ENCODE measurements around the gene COL25A1.
"Not testable (repeated sequence)": the region's sequence is repeated elsewhere in the genome, so short reads cannot be mapped to it uniquely, and the experiment has no call there.

COL25A1 gene

DNA sequence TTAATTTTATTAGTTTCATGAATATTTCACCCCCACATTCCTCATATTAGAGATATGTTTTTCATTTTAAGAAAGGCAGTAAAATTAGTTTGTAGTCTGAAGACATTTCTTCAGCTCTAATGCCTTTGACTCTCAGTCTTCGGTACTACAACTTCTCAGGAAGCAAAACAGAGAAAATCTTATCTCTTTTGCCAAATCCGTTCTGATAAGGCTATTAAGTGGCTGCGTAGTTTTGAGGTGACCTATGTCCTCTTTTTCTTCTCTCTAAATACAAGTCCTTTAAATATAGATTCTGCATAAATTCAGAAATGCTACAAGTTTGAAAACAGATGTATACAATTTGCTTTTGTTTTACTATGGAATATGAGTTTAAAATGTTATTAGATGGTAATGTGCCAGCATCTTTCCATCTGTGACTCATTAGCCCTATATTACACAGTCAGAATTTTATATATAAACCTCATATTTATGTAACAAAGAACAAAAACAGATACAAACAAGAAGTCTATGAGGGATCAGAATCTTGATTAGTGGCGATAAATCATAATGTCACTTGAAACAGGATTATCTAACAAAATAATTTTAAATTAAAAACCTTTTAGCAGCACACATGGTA, 358.4 kb downstream of the COL25A1 start:
- DNase-seq = no peak

GRCh38 chr4:108943371-108943770, 359.1 kb downstream of the COL25A1 start:
- no peak for DNase-seq

DNA sequence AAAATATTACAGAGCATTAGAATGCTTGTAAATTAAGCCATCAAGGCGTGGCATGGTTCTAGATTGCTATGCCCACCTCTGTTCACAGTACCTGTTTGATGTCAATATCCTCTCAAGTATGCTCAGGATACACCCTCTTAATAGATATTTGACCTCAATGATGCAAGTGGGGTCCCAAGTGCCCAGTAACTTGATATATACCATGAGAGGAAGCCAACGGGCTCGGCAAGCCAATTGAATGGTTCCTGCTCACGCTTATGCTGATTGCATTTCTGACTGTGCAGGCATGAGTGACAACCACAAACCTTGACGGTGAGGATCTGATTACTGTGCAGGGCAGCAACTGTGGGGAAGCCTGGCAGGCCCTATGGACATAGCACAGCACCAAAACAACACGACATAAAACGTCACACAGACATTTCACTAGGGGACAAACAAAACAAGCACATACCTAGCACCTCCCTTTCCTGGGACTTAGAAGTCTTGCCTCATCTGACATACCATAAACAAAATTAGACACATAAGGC, 360.5 kb downstream of the COL25A1 start:
- no peak for DNase-seq

- no peak for DNase-seq
Measured at GRCh38 chr4:108940634-108941033, 361.8 kb downstream of the COL25A1 start.

DNA sequence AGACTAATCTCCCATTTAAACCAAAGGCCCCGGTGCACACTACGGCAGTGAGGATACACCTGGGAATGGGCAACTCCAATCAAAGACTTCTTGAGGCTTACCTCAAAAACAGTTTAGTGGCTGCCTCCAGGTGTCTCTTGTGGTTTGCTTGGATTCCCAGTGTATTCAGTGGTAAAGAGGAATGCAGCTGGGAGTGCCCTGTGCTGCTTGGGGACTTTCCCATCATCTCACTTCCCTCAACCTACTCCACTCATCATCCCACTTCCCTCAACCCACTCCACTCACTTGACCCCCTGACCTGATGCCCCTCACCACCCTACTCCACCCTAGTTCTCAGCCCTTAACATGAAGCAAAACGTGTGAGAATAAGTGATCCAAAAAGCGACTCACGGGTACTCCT, 362.3 kb downstream of the COL25A1 start:
- DNase-seq = peak in 1 of 3 donors; percentile 1

- no peak for DNase-seq
Measured at GRCh38 chr4:108937066-108937465, 365.4 kb downstream of the COL25A1 start.

- not testable (repeated sequence) for DNase-seq
Measured at GRCh38 chr4:108933925-108934324, 368.5 kb downstream of the COL25A1 start.

DNA sequence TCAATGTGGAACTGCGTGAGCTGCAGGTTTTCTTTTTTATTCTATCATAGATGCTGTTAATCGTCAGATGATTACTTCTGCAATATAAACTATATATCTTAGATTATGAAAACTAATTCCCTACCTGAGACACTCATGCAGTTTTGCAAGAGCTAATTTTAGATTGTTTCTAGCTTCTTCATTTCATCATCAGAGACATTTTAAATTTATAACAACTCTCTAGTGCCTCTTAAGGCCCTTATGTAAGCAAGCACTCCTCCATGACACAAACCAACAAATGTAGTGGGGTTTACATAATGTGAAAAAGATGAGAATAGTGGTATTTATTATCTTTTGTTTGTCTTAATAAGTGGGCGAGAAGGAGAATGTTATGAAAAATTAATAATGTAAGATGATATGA, 369.4 kb downstream of the COL25A1 start:
- no peak for DNase-seq

- no peak for DNase-seq
Measured at GRCh38 chr4:108931926-108932325, 370.5 kb downstream of the COL25A1 start.

DNA sequence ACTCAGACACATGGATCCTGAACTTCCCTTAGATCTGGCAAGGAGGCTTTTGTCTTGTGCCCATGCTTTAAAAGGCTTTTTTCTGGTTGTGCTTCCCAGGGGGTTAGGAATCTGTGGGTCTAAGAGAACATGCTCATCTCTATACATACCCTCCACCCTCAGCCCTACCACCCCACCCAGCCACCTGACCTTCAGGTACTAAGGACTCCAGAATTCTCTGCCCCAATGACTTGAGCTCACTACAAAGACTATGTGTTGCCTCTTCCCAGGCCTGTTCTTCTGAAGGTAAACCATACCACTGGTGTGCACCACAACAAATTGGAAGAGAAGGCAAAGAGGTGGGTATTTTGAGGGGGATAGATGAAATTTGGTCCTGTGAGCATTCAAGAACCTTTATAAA, 372.3 kb downstream of the COL25A1 start:
- no peak for DNase-seq

DNA sequence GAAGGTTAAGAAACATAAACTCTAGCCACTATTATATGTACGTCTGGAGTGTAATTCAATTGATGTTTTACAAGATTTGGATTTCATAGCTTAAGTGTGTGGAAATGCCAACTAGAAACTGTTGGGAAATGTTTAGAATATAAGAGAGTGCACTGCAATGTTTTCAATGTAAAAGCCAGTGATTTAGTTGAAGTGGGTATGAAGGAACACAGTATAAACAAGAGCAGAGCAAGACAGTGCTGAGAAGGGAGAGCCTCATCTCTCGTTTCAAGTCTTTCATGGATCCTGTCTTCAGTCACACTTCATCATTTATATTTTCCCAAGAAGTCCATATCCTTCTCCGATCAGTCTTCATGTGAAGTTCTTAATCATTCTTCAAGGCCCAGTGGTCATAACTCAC, 375.7 kb downstream of the COL25A1 start:
- no peak for DNase-seq

- DNase-seq = peak; percentile 56 to 64 (median 57)
Measured at GRCh38 chr4:108926061-108926460, 376.4 kb downstream of the COL25A1 start.

- DNase-seq = no peak
Measured at GRCh38 chr4:108922191-108922590, 380.3 kb downstream of the COL25A1 start.

DNA sequence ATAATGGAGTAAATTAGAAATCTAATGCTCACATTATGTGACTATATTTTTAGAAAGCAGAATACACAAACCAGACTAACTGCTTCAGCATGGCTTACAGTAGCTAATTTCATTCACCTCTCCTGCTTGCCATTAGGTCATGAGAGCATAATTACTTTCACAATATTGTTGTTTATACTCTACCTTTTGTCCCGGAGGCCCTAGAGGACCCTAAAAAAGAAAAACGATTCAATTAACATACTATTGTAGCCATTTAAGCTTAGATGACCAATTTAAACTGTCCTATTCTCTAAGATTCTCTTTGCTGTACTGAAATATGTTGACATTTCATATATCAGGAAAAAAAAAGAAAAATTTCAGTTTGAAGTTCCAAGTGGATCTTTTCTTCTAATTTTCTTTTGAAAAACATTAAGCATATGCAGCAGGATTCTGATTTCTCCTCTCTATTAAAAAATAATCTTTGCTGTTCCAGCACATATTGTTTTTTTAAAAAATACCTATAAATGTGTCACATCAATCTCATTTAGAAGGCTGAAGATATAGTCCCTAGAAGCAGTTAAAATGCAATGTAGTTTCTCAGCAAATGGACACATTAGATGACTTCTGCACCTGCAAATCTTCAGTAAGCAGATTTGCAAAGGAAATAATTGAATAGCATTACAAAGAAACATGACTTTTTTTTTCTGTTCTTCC, 381.9 kb downstream of the COL25A1 start:
- no peak for DNase-seq

GRCh38 chr4:108919226-108919893, 383.1 kb downstream of the COL25A1 start:
- no peak for DNase-seq

- no peak for DNase-seq
Measured at GRCh38 chr4:108917255-108917654, 385.2 kb downstream of the COL25A1 start.

- no peak for DNase-seq
Measured at GRCh38 chr4:108916638-108917037, 385.8 kb downstream of the COL25A1 start.

DNA sequence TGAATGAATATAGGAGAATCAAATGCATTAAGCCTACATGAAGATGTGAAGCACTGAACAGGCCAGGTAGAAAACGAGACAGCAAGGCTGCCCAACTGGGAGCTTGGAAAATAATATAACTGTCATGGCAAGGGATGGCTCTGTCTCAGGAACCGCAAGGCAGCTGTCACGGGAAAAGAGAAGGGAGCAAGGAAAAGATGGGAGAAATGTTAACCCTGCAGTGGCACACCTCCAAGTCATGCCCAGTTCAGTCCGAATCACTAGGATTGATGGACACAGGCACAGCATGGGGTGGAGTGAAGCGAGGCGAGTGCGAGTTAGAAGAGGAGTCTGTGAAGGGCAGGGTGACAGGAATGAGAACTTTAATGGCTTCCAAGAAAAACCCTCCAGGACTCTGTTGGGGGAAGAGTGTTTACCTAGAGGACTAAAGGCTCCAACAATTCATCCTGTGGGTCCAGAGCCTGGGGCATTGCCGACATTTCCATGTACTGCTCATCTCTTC, 395.5 kb downstream of the COL25A1 start:
- no peak for DNase-seq

DNA sequence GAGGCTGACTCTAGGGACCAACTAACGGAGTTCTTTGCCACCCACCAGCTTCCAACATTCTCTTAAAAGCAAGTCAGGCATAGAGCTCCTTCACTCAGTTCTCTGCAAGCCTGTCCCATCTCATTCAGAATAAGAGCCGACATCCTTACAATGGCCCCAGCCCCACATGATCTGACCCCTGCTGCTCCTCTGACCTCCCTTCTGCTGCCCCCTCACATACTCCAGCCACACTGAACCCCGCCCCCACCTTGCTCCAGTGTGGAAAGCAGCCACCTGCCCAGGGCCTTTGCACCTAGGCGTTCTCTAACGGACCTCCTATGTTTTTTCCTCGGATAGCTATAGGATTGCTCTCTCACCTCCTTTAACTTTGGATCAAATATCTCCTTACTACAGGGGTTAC, 396.5 kb downstream of the COL25A1 start:
- DNase-seq = no peak

DNA sequence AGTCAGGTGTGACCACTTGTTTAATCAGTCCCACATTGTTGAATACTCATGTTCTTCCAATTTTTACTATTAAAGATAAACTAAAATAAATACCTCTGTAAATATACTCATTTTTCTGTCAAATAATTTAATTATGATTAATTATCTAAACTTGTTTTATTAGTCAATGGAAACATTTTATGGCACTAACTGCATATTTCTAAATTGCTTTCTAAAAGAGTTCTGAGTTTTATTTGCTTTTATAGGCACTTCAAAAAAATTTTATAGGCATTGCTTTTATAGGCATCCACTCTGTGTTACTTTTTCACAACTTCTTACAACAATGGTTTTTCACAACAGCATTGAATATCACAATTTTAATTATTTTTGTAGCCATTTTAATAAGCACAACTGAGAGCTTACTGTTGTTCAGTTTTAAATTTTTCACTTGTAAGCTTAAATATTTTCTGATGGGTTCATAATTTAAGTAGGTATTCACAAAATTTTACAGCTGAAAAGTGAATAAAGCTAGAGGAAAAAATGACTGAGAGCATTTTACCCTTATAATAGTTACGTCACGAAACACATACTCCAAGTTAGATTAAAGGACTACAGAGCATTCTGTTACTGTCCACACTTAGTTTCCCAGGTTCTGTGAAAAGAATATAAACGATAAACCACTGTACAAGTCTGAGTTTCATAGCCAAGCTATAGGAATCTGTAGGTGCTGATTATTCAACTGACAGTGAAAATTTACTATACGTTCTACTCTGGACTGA, 398.8 kb downstream of the COL25A1 start:
- DNase-seq = no peak

- no peak for DNase-seq
Measured at GRCh38 chr4:108902769-108903168, 399.7 kb downstream of the COL25A1 start.

GRCh38 chr4:108901291-108901690, 401.2 kb downstream of the COL25A1 start:
- DNase-seq = no peak

DNA sequence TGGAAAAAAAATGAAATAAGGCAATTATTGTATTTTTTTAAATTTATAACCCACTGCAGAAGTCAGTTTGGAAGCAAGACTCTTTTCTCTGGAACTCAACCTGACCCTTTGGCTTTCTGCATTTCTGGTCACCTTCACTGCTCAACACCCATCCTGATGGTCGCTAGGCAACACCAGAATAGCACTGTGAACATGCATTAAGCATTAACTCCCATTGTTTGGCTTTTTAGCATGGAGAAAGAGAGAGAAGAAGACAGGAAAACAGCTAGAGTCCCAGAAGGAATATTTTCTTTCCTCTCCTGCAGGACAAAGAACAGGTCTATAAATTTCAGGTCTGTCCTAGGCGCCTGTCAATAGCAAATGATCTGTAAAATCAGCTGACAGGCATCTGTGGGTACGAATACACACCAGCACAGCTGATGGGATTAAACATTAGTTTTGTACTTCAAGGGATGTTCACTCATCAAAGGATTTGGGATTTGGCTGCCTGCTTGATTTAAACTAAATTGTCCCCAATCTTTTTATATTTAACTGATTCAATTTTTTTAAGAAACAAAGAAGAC, 402.4 kb downstream of the COL25A1 start:
- DNase-seq = peak in 1 of 3 donors; percentile 8

Measured in suppressor macrophage treated with lipopolysaccharide for 1 hour (primary cell).